HCT116 (cell line): ENCODE data around the gene FCAMR. TPM values are rescaled to one million over a fixed set of nuclear protein-coding genes. Genes with fewer than 3 reads are reported as not detected.
"Not testable (repeated sequence)": the region's sequence is repeated elsewhere in the genome, so short reads cannot be mapped to it uniquely, and the experiment has no call there.

Source experiments
- ATAC-seq: fragments of 200-7000 bp; cut with Tn5 transposase; 2 replicates; pipeline ENCODE4 v1.9.1; 2020; ENCODE audit warnings: mild to moderate bottlenecking, moderate library complexity
- BruUV-seq: library from RNA; stranded (reverse); fragments of 400-500 nt; replicated peaks from 2 replicates; lab custom pipeline; 2021; lab: Mats Ljungman, UMichigan
- CTCF ChIA-PET: fragments of 300-600 bp; sonication (Branson Sonifier 250); formaldehyde crosslinking; loops from one replicate; lab custom pipeline; 2021; ENCODE audit warnings: antibody characterized with exemption; lab: Charles Lee
- POLR2A ChIA-PET: fragments of 300-600, 350-600 bp; sonication (Branson Sonifier 250); formaldehyde crosslinking; loops from one replicate; lab custom pipeline; 2021; ENCODE audit warnings: antibody characterized with exemption; lab: Charles Lee
- RAD21 ChIA-PET, 2 experiments: fragments of 300-600 bp; sonication (Branson Sonifier 250); formaldehyde crosslinking; loops; one replicate each; lab custom pipeline; 2023; ENCODE audit warnings: low total read pairs in 2 of 2; ENCODE audit not compliant: uncharacterized antibody in 2 of 2, unreplicated experiment in 2 of 2, low non-redundant PET in 1 of 2; lab: Charles Lee
- DNase-seq: peaks from one replicate; pipeline ENCODE4 v3.0.0-alpha.2; 2010; ENCODE audit warnings: low read depth, low spot score
- H2AFZ ChIP-seq: fragments of 200-600 bp; shearing (Covaris generic), sonication (generic); 2 replicates; pipeline ENCODE4 v1.6.1; 2017; ENCODE audit warnings: low read depth, mixed run types, mixed read lengths, antibody characterized with exemption, low read length; ENCODE audit not compliant: poor library complexity, severe bottlenecking
- H3K27ac ChIP-seq: 2 replicates; pipeline ENCODE4 v1.5.1; 2012; ENCODE audit warnings: low read depth, low read length
- H3K27me3 ChIP-seq: fragments of 200-600 bp; sonication (generic); 2 replicates; pipeline ENCODE4 v1.6.1; 2016; ENCODE audit warnings: mixed run types, low read length, mixed read lengths; ENCODE audit not compliant: insufficient read depth
- H3K36me3 ChIP-seq, 2 experiments: fragments of 200-500 bp in 1 of 2; fragments of 200-600 bp in 1 of 2; sonication (Bioruptor generic) in 1 of 2; sonication (generic) in 1 of 2; 2 replicates each; pipeline versions ENCODE4 v1.5.1 to v1.6.1; 2014 to 2016; ENCODE audit warnings: low read length in 2 of 2, inconsistent platforms in 1 of 2, mixed read lengths in 1 of 2, mixed run types in 1 of 2; ENCODE audit not compliant: insufficient read depth in 2 of 2, control insufficient read depth in 1 of 2
- H3K4me1 ChIP-seq, 2 experiments: fragments of 200-600 bp in 1 of 2; sonication (generic) in 1 of 2; 2 replicates each; pipeline versions ENCODE4 v1.5.1 to v1.6.1; 2012 to 2017; ENCODE audit warnings: low read length in 2 of 2, inconsistent platforms in 1 of 2, mild to moderate bottlenecking in 1 of 2, mixed read lengths in 1 of 2, mixed run types in 1 of 2, moderate library complexity in 1 of 2; ENCODE audit not compliant: insufficient read depth in 2 of 2, control insufficient read depth in 1 of 2
- H3K4me2 ChIP-seq: fragments of 200-600 bp; sonication (generic); 2 replicates; pipeline ENCODE4 v1.6.1; 2017; ENCODE audit warnings: mixed run types, low read length, mixed read lengths
- H3K4me3 ChIP-seq, 2 experiments: fragments of 200-600 bp in 1 of 2; sonication (generic) in 1 of 2; replicated peaks in 1 of 2; 2 replicates each; pipeline ENCODE4 v1.5.1; 2011 to 2016; ENCODE audit warnings: low read length in 2 of 2, control low read depth in 1 of 2, low read depth in 1 of 2, mild to moderate bottlenecking in 1 of 2, mixed read lengths in 1 of 2, mixed run types in 1 of 2
- H3K79me2 ChIP-seq: fragments of 200-600 bp; sonication (generic); 2 replicates; pipeline ENCODE4 v1.6.1; 2017; ENCODE audit warnings: mild to moderate bottlenecking, mixed run types, low read length, moderate library complexity, mixed read lengths; ENCODE audit not compliant: insufficient read depth
- H3K9ac ChIP-seq: fragments of 200-600 bp; sonication (generic); 2 replicates; pipeline ENCODE4 v1.6.1; 2016; ENCODE audit warnings: low read length, mixed read lengths
- H3K9me2 ChIP-seq: fragments of 200-600 bp; sonication (generic), shearing (Covaris generic); 2 replicates; pipeline ENCODE4 v1.6.1; 2017; ENCODE audit warnings: mixed run types, mild to moderate bottlenecking, moderate library complexity; ENCODE audit not compliant: insufficient read depth
- H3K9me3 ChIP-seq, 2 experiments: fragments of 200-500 bp in 1 of 2; fragments of 200-600 bp in 1 of 2; sonication (Bioruptor generic) in 1 of 2; sonication (generic) in 1 of 2; 2 replicates each; pipeline ENCODE4 v1.6.1; 2014 to 2017; ENCODE audit warnings: low read length in 2 of 2, mixed read lengths in 2 of 2, inconsistent platforms in 1 of 2, low read depth in 1 of 2, mild to moderate bottlenecking in 1 of 2, mixed run types in 1 of 2, moderate library complexity in 1 of 2; ENCODE audit not compliant: control insufficient read depth in 1 of 2, insufficient read depth in 1 of 2
- H4K20me1 ChIP-seq: fragments of 200-600 bp; sonication (generic), shearing (Covaris generic); 2 replicates; pipeline ENCODE4 v1.6.1; 2017; ENCODE audit warnings: mixed run types, mild to moderate bottlenecking, moderate library complexity; ENCODE audit not compliant: insufficient read depth
- CBX3 ChIP-seq: IDR thresholded peaks from 2 replicates; pipeline ENCODE4 v1.6.1; 2012; ENCODE audit warnings: low read depth
- EZH2phosphoT487 ChIP-seq: fragments of 200-600 bp; IDR thresholded peaks from 2 replicates; pipeline ENCODE4 v1.6.1; 2018; ENCODE audit warnings: antibody characterized with exemption, borderline replicate concordance
- SRF ChIP-seq: IDR thresholded peaks from 2 replicates; pipeline ENCODE4 v1.6.1; 2012; ENCODE audit warnings: low read depth
- intact Hi-C: fragments of 100-400 bp; cut with micrococcal nuclease; formaldehyde crosslinking; loops from 2 replicates; pipeline ENCODE4 v1.10.0; 2022
- total RNA-seq: library from RNA; stranded (reverse); gene quantifications from one replicate; pipeline ENCODE4 v1.2.1, GENCODE V29; 2021; ENCODE audit not compliant: unreplicated experiment
- TF ChIP-seq, protein P1 (sequence below), 3 experiments: fragments of 200-600 bp in 1 of 3; sonication (generic) in 1 of 3; IDR thresholded peaks in 2 of 3; conservative IDR thresholded peaks in 1 of 3; 2 replicates each; pipeline ENCODE4 v1.5.1; 2012 to 2017; ENCODE audit warnings: low read depth in 2 of 3, low read length in 2 of 3, antibody characterized with exemption in 1 of 3, borderline replicate concordance in 1 of 3, control low read depth in 1 of 3, mild to moderate bottlenecking in 1 of 3, mixed read lengths in 1 of 3, mixed run types in 1 of 3, moderate library complexity in 1 of 3; ENCODE audit not compliant: insufficient read depth in 1 of 3

Gene FCAMR
- total RNA-seq, 1 experiment from 2014 or later = not detected

DNA sequence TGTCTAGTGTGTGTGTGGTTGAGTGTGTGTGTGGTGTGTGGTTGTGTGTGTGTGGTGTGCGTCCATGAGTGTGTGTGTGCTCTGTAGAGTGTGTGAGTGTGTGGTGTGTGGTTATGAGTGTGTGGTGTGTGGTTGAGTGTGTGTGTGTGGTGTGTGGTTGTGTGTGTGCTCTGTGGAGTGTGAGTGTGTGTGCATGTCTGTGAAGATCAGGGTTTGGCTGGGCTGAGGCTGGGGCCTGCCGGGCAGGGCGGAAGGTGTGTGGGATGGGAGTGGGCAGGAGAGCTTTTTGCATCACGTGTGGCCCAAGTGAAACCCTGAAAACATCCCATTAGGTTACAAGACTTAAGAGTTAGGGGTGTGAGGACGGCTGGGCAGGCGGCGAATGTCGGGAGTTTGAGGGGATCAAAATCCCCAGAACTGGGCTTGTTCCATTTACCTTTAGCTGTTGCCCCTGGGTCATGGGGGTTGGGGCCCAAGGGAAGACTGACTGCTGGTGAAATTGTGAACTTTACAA lies 45.6 kb downstream of the FCAMR start:
- Histone ChIP-seq H3K4me2 (no peak overlapping the region), H3K4me3 (no peak overlapping the region), H2AFZ (no peak overlapping the region), H3K9me2 (no peaks in the 10 kb centered on the region), H3K9ac (no peak overlapping the region), H3K79me2 (no peaks in the 10 kb centered on the region), H3K27me3 (no peaks in the 10 kb centered on the region), H3K4me1 (peaks cover 0 to 9% of the 10 kb centered on the region in 2 experiments; a peak in 2 of 4 replicates), H3K27ac (no peak overlapping the region), H3K36me3 (no peaks in the 10 kb centered on the region), H4K20me1 (no peaks in the 10 kb centered on the region), H3K9me3 (no peaks in the 10 kb centered on the region)
- no peak for DNase-seq
- POLR2A ChIA-PET = no interaction called here
- TF ChIP-seq SRF (no peak), CBX3 (no peak), EZH2phosphoT487 (no peak)
- TF ChIP-seq, protein P1, sequence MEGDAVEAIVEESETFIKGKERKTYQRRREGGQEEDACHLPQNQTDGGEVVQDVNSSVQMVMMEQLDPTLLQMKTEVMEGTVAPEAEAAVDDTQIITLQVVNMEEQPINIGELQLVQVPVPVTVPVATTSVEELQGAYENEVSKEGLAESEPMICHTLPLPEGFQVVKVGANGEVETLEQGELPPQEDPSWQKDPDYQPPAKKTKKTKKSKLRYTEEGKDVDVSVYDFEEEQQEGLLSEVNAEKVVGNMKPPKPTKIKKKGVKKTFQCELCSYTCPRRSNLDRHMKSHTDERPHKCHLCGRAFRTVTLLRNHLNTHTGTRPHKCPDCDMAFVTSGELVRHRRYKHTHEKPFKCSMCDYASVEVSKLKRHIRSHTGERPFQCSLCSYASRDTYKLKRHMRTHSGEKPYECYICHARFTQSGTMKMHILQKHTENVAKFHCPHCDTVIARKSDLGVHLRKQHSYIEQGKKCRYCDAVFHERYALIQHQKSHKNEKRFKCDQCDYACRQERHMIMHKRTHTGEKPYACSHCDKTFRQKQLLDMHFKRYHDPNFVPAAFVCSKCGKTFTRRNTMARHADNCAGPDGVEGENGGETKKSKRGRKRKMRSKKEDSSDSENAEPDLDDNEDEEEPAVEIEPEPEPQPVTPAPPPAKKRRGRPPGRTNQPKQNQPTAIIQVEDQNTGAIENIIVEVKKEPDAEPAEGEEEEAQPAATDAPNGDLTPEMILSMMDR (IDR thresholded peaks at IDR 0.05 in 2 of 3, conservative IDR thresholded peaks at IDR 0.05 in 1 of 3; ENCODE audit: borderline replicate concordance in 1 of 3, insufficient read depth in 1 of 3, low read depth in 2 of 3, low read length in 2 of 3) = no peak
- intact Hi-C loops = no loop called here
- CTCF ChIA-PET = interaction anchor here (1.1 to 1.7 kb wide), 3 partner anchors 9 to 12 kb away, joined by 3 to 5 read pairs (median 4); no protein-coding TSS in a partner anchor
- no peak for ATAC-seq
- RAD21 ChIA-PET = no interaction called here
- BruUV-seq = no TSS peak

DNA sequence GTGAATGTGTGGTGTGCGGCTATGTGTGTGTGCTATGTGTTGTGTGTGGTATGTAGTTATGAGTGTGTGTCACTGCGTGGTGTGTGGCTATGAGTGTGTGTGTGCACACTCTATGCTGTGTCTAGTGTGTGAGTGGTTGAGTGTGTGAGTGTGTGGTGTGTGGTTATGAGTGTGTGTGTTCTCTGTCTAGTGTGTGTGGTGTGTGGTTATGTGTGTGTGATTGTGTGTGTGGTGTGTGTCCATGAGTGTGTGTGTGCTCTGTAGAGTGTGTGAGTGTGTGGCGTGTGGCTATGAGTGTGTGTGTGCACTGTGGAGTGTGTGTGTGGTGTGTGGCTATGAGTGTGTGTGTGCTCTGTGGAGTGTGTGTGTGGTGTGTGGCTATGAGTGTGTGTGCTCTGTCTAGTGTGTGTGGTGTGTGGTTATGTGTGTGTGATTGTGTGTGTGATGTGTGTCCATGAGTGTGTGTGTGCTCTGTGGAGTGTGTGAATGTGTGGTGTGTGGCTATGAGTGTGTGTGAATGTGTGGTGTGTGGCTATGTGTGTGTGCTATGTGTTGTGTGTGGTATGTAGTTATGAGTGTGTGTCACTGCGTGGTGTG lies 46.2 kb downstream of the FCAMR start:
- H4K20me1 ChIP-seq, H3K4me3 ChIP-seq, H3K9me2 ChIP-seq, intact Hi-C loops, H3K27me3 ChIP-seq, BruUV-seq, H3K4me1 ChIP-seq, H3K9me3 ChIP-seq, H3K4me2 ChIP-seq, H3K79me2 ChIP-seq, H2AFZ ChIP-seq, H3K36me3 ChIP-seq, DNase-seq, H3K9ac ChIP-seq, H3K27ac ChIP-seq, POLR2A ChIA-PET, RAD21 ChIA-PET, ATAC-seq: not testable (repeated sequence)
- TF ChIP-seq CBX3 = 0 out of 2 replicates have a peak, but pooled peaks have one; percentile 12
- CTCF ChIA-PET = interaction anchor here (1.7 kb wide), 1 partner anchor 10 kb away, joined by 5 read pairs; no protein-coding TSS in a partner anchor
